SK-N-SH (cell line): Measurements from ENCODE around the gene TRAT1. TPM values are rescaled to one million over a fixed set of nuclear protein-coding genes. Genes with fewer than 3 reads are reported as not detected.

ENCODE experiments used
- CTCF ChIA-PET: fragments of 300-600, 350-600 bp; formaldehyde crosslinking; extraction: SDS; loops from one replicate; lab custom pipeline; 2021; lab: Yijun Ruan, JAX
- POLR2A ChIA-PET: fragments of 350-600 bp; sonication (Branson Sonifier 250); formaldehyde crosslinking; extraction: SDS; loops from one replicate; lab custom pipeline; 2020; ENCODE audit warnings: antibody characterized with exemption, inconsistent platforms; lab: Yijun Ruan, JAX
- DNase-seq: peaks from one replicate; pipeline ENCODE4 v3.0.0; 2012
- H2AFZ ChIP-seq: fragments of 200-600 bp; sonication (generic); 2 replicates; pipeline ENCODE4 v1.8.1; 2016; ENCODE audit warnings: antibody characterized with exemption, mild to moderate bottlenecking, low read depth
- H3F3A ChIP-seq: fragments of 200-600 bp; sonication (generic); replicated peaks from 2 replicates; pipeline ENCODE3; 2016; ENCODE audit warnings: antibody characterized with exemption, mild to moderate bottlenecking; ENCODE audit not compliant: insufficient read depth
- H3K27ac ChIP-seq, 2 experiments: fragments of 200-500 bp in 1 of 2; fragments of 200-600 bp in 1 of 2; sonication (Bioruptor generic) in 1 of 2; sonication (generic), shearing (Covaris generic) in 1 of 2; 2 replicates each; pipeline versions ENCODE4 v1.5.1 to v1.6.1; 2014 to 2016; ENCODE audit warnings: low read depth in 2 of 2, inconsistent platforms in 1 of 2, low read length in 1 of 2, mild to moderate bottlenecking in 1 of 2, mixed read lengths in 1 of 2
- H3K27me3 ChIP-seq: fragments of 200-600 bp; sonication (generic), shearing (Covaris generic); 2 replicates; pipeline ENCODE4 v1.6.1; 2016; ENCODE audit warnings: mixed run types; ENCODE audit not compliant: insufficient read depth
- H3K36me3 ChIP-seq, 2 experiments: fragments of 200-500 bp in 1 of 2; fragments of 200-600 bp in 1 of 2; sonication (Bioruptor generic) in 1 of 2; sonication (generic) in 1 of 2; replicated peaks in 1 of 2; 2 replicates each; pipeline versions ENCODE3 to v1.5.1; 2014 to 2016; ENCODE audit warnings: low read length in 1 of 2, mild to moderate bottlenecking in 1 of 2; ENCODE audit not compliant: insufficient read depth in 2 of 2, control insufficient read depth in 1 of 2
- H3K4me1 ChIP-seq, 2 experiments: fragments of 200-500 bp in 1 of 2; fragments of 200-600 bp in 1 of 2; sonication (Bioruptor generic) in 1 of 2; sonication (generic), shearing (Covaris generic) in 1 of 2; 2 replicates each; pipeline versions ENCODE4 v1.5.1 to v1.6.1; 2014 to 2016; ENCODE audit warnings: low read depth in 1 of 2, low read length in 1 of 2, mixed run types in 1 of 2; ENCODE audit not compliant: insufficient read depth in 2 of 2, control insufficient read depth in 1 of 2
- H3K4me2 ChIP-seq: fragments of 200-600 bp; sonication (generic), shearing (Covaris generic); 2 replicates; pipeline ENCODE4 v1.6.1; 2017; ENCODE audit warnings: mixed run types
- H3K4me3 ChIP-seq, 2 experiments: fragments of 200-500 bp in 1 of 2; fragments of 200-600 bp in 1 of 2; sonication (Bioruptor generic) in 1 of 2; sonication (generic), shearing (Covaris generic) in 1 of 2; 2 replicates each; pipeline versions ENCODE4 v1.5.1 to v1.8.1; 2014 to 2016; ENCODE audit warnings: low read depth in 2 of 2, inconsistent platforms in 1 of 2, low read length in 1 of 2, mild to moderate bottlenecking in 1 of 2, mixed read lengths in 1 of 2, moderate library complexity in 1 of 2
- H3K79me2 ChIP-seq: fragments of 200-600 bp; sonication (generic); 2 replicates; pipeline ENCODE4 v1.8.1; 2017; ENCODE audit warnings: mild to moderate bottlenecking; ENCODE audit not compliant: insufficient read depth
- H3K9ac ChIP-seq: fragments of 200-600 bp; sonication (generic); 2 replicates; pipeline ENCODE4 v1.6.1; 2017; ENCODE audit warnings: mixed run types
- H3K9me2 ChIP-seq: fragments of 200-600 bp; sonication (generic); 2 replicates; pipeline ENCODE4 v1.6.1; 2017; ENCODE audit warnings: mixed run types
- H3K9me3 ChIP-seq: fragments of 200-600 bp; sonication (generic); 2 replicates; pipeline ENCODE4 v1.6.1; 2017; ENCODE audit warnings: mixed run types, mild to moderate bottlenecking, moderate library complexity
- H4K20me1 ChIP-seq: fragments of 200-600 bp; sonication (generic); 2 replicates; pipeline ENCODE4 v1.6.1; 2017; ENCODE audit warnings: mild to moderate bottlenecking, mixed run types; ENCODE audit not compliant: insufficient read depth
- CTCF ChIP-seq: fragments of 200-600 bp; sonication (generic); IDR thresholded peaks from 2 replicates; pipeline ENCODE4 v1.6.1; 2017; ENCODE audit warnings: antibody characterized with exemption, mild to moderate bottlenecking, moderate library complexity
- EP300 ChIP-seq, 2 experiments: IDR thresholded peaks; 2 replicates each; pipeline versions ENCODE4 v1.4.0 to v1.6.1; 2012; ENCODE audit warnings: borderline replicate concordance in 1 of 2, low read depth in 1 of 2, low read length in 1 of 2
- FOXJ3 ChIP-seq: sonication (generic); formaldehyde crosslinking; IDR thresholded peaks from 2 replicates; pipeline ENCODE4 v1.5.1; 2020; ENCODE audit warnings: mild to moderate bottlenecking, missing genetic modification reagents
- FOXM1 ChIP-seq: IDR thresholded peaks from 2 replicates; pipeline ENCODE4 v1.4.0; 2012; ENCODE audit warnings: low read depth, mild to moderate bottlenecking
- IRF3 ChIP-seq: fragments of 150-350 bp; IDR thresholded peaks from 2 replicates; pipeline ENCODE4 v1.6.1; 2016; ENCODE audit warnings: mild to moderate bottlenecking, low read depth, low read length
- JUND ChIP-seq: IDR thresholded peaks from 2 replicates; pipeline ENCODE4 v1.4.0; 2012
- MAX ChIP-seq: IDR thresholded peaks from 2 replicates; pipeline ENCODE4 v1.4.0; 2012; ENCODE audit warnings: low read depth
- MEF2A ChIP-seq: IDR thresholded peaks from 2 replicates; pipeline ENCODE4 v1.4.0; 2012; ENCODE audit warnings: low read depth, borderline replicate concordance
- NFIC ChIP-seq: IDR thresholded peaks from 2 replicates; pipeline ENCODE4 v1.4.0; 2012; ENCODE audit warnings: borderline replicate concordance
- NRF1 ChIP-seq: IDR thresholded peaks from 2 replicates; pipeline ENCODE4 v1.6.1; 2012; ENCODE audit warnings: low read depth, mild to moderate bottlenecking, low read length
- PBX3 ChIP-seq: IDR thresholded peaks from 2 replicates; pipeline ENCODE4; 2012
- POLR2AphosphoS5 ChIP-seq: IDR thresholded peaks from 2 replicates; pipeline ENCODE4 v1.6.1; 2012; ENCODE audit warnings: low read depth, low read length
- RCOR1 ChIP-seq: fragments of 150-350 bp; IDR thresholded peaks from 2 replicates; pipeline ENCODE4 v1.6.1; 2017; ENCODE audit warnings: antibody characterized with exemption, low read length
- RFX5 ChIP-seq: IDR thresholded peaks from 2 replicates; pipeline ENCODE4 v1.6.1; 2012; ENCODE audit warnings: mild to moderate bottlenecking, improper control_type of control experiment, low read length
- RXRA ChIP-seq: IDR thresholded peaks from 2 replicates; pipeline ENCODE4 v1.4.0; 2012; ENCODE audit warnings: low read depth, mild to moderate bottlenecking, borderline replicate concordance
- SIN3A ChIP-seq: IDR thresholded peaks from 2 replicates; pipeline ENCODE4 v1.6.1; 2012; ENCODE audit warnings: low read depth, mild to moderate bottlenecking, low read length, moderate library complexity, borderline replicate concordance
- TAF1 ChIP-seq: IDR thresholded peaks from 2 replicates; pipeline ENCODE4 v1.6.1; 2012; ENCODE audit warnings: low read depth, mild to moderate bottlenecking, low read length, moderate library complexity, borderline replicate concordance
- TCF12 ChIP-seq: IDR thresholded peaks from 2 replicates; pipeline ENCODE4 v1.4.0; 2012
- TEAD4 ChIP-seq: IDR thresholded peaks from 2 replicates; pipeline ENCODE4 v1.4.0; 2012; ENCODE audit warnings: mild to moderate bottlenecking, borderline replicate concordance; ENCODE audit not compliant: insufficient read depth
- USF1 ChIP-seq: IDR thresholded peaks from 2 replicates; pipeline ENCODE4 v1.4.0; 2012; ENCODE audit warnings: low read depth, borderline replicate concordance
- YY1 ChIP-seq: IDR thresholded peaks from 2 replicates; pipeline ENCODE4 v1.4.0; 2012; ENCODE audit warnings: low read depth, mild to moderate bottlenecking
- ZBTB33 ChIP-seq: IDR thresholded peaks from 2 replicates; pipeline ENCODE4 v1.4.0; 2012; ENCODE audit warnings: low read depth, borderline replicate concordance
- WGBS: methylation state at CpG from one replicate; pipeline ENCODE4 v1.1.6; 2017; ENCODE audit warnings: low lambda C conversion rate; 5-methylcytosine and 5-hydroxymethylcytosine counted together
- polyA plus RNA-seq, 3 experiments: library from polyadenylated mRNA; depleted of rRNA; stranded (reverse); fragments of >200 nt; gene quantifications; 2 replicates each; pipeline ENCODE4 v1.2.3, GENCODE V29; 2012

The TRAT1 gene
- polyA plus RNA-seq, 1 of the 3 experiments (the other 2 are of a cell fraction), result not detected

- TF ChIP-seq PBX3, result no peak
- no peak for TF ChIP-seq FOXM1
- no peak for TF ChIP-seq JUND
- TF ChIP-seq EP300 (IDR thresholded peaks at IDR 0.05; ENCODE audit: borderline replicate concordance in 1 of 2, low read depth in 1 of 2, low read length in 1 of 2), result no peak
- TF ChIP-seq CTCF, result no peak
- TF ChIP-seq RXRA, result no peak
These were observed 42.4 kb upstream of the TRAT1 start (continued) for GRCh38 chr3:108780235-108780634.

GRCh38 chr3:108791473-108791872 lies 31.1 kb upstream of the TRAT1 start:
- H3K9me2 ChIP-seq, result no peaks in the 10 kb centered on the region
- no peak overlapping the region for H2AFZ ChIP-seq
- no peaks in the 10 kb centered on the region for H4K20me1 ChIP-seq
- CTCF ChIA-PET, result interaction anchor here (1.4 kb wide), 1 partner anchor 124 kb away, joined by 4 read pairs; no protein-coding TSS in a partner anchor
- H3K79me2 ChIP-seq, result no peaks in the 10 kb centered on the region
- H3K27me3 ChIP-seq, result no peaks in the 10 kb centered on the region
- DNase-seq, result no peak
- TF ChIP-seq POLR2AphosphoS5, result no peak
- TF ChIP-seq YY1, result no peak
- no peak for TF ChIP-seq PBX3
- TF ChIP-seq RFX5, result no peak
- no peak for TF ChIP-seq SIN3A
- TF ChIP-seq MAX, result no peak
- no peak for TF ChIP-seq RCOR1
- no peak for TF ChIP-seq TEAD4
- no peak for TF ChIP-seq JUND
- no peak for TF ChIP-seq NRF1
- no peak for TF ChIP-seq NFIC
- no peak for TF ChIP-seq ZBTB33
- TF ChIP-seq TCF12, result no peak
- no peak for TF ChIP-seq FOXJ3 (CRISPR knock-in tag)
- no peak for TF ChIP-seq MEF2A
- TF ChIP-seq USF1, result no peak
- TF ChIP-seq IRF3, result no peak
- TF ChIP-seq FOXM1, result no peak
- TF ChIP-seq TAF1, result no peak
- TF ChIP-seq, all 33 proteins: peak for 0
- no peak overlapping the region for H3K4me3 ChIP-seq
- no peak overlapping the region for H3K4me2 ChIP-seq
- no peaks in the 10 kb centered on the region for H3K9me3 ChIP-seq
- 10% methylated on average over 3 of the region's 3 CpGs for WGBS
- H3K9ac ChIP-seq, result no peak overlapping the region
- H3F3A ChIP-seq, result no peaks in the 10 kb centered on the region
- no peaks in the 10 kb centered on the region for H3K4me1 ChIP-seq
- no peaks in the 10 kb centered on the region for H3K36me3 ChIP-seq
- H3K27ac ChIP-seq, result no peak overlapping the region
- POLR2A ChIA-PET, result no interaction called here
